SK-N-SH (cell line): Measurements from ENCODE around the gene TTC7B. TPM values are rescaled to one million over a fixed set of nuclear protein-coding genes. Genes with fewer than 3 reads are reported as not detected.

Source experiments
- CTCF ChIA-PET: fragments of 300-600, 350-600 bp; formaldehyde crosslinking; extraction: SDS; loops from one replicate; lab custom pipeline; 2021; lab: Yijun Ruan, JAX
- POLR2A ChIA-PET: fragments of 350-600 bp; sonication (Branson Sonifier 250); formaldehyde crosslinking; extraction: SDS; loops from one replicate; lab custom pipeline; 2020; ENCODE audit warnings: antibody characterized with exemption, inconsistent platforms; lab: Yijun Ruan, JAX
- DNase-seq: peaks from one replicate; pipeline ENCODE4 v3.0.0; 2012
- H2AFZ ChIP-seq: fragments of 200-600 bp; sonication (generic); 2 replicates; pipeline ENCODE4 v1.8.1; 2016; ENCODE audit warnings: antibody characterized with exemption, mild to moderate bottlenecking, low read depth
- H3F3A ChIP-seq: fragments of 200-600 bp; sonication (generic); replicated peaks from 2 replicates; pipeline ENCODE3; 2016; ENCODE audit warnings: antibody characterized with exemption, mild to moderate bottlenecking; ENCODE audit not compliant: insufficient read depth
- H3K27ac ChIP-seq, 2 experiments: fragments of 200-500 bp in 1 of 2; fragments of 200-600 bp in 1 of 2; sonication (Bioruptor generic) in 1 of 2; sonication (generic), shearing (Covaris generic) in 1 of 2; 2 replicates each; pipeline versions ENCODE4 v1.5.1 to v1.6.1; 2014 to 2016; ENCODE audit warnings: low read depth in 2 of 2, inconsistent platforms in 1 of 2, low read length in 1 of 2, mild to moderate bottlenecking in 1 of 2, mixed read lengths in 1 of 2
- H3K27me3 ChIP-seq: fragments of 200-600 bp; sonication (generic), shearing (Covaris generic); 2 replicates; pipeline ENCODE4 v1.6.1; 2016; ENCODE audit warnings: mixed run types; ENCODE audit not compliant: insufficient read depth
- H3K36me3 ChIP-seq, 2 experiments: fragments of 200-500 bp in 1 of 2; fragments of 200-600 bp in 1 of 2; sonication (Bioruptor generic) in 1 of 2; sonication (generic) in 1 of 2; replicated peaks in 1 of 2; 2 replicates each; pipeline versions ENCODE3 to v1.5.1; 2014 to 2016; ENCODE audit warnings: low read length in 1 of 2, mild to moderate bottlenecking in 1 of 2; ENCODE audit not compliant: insufficient read depth in 2 of 2, control insufficient read depth in 1 of 2
- H3K4me1 ChIP-seq, 2 experiments: fragments of 200-500 bp in 1 of 2; fragments of 200-600 bp in 1 of 2; sonication (Bioruptor generic) in 1 of 2; sonication (generic), shearing (Covaris generic) in 1 of 2; 2 replicates each; pipeline versions ENCODE4 v1.5.1 to v1.6.1; 2014 to 2016; ENCODE audit warnings: low read depth in 1 of 2, low read length in 1 of 2, mixed run types in 1 of 2; ENCODE audit not compliant: insufficient read depth in 2 of 2, control insufficient read depth in 1 of 2
- H3K4me2 ChIP-seq: fragments of 200-600 bp; sonication (generic), shearing (Covaris generic); 2 replicates; pipeline ENCODE4 v1.6.1; 2017; ENCODE audit warnings: mixed run types
- H3K4me3 ChIP-seq, 2 experiments: fragments of 200-500 bp in 1 of 2; fragments of 200-600 bp in 1 of 2; sonication (Bioruptor generic) in 1 of 2; sonication (generic), shearing (Covaris generic) in 1 of 2; 2 replicates each; pipeline versions ENCODE4 v1.5.1 to v1.8.1; 2014 to 2016; ENCODE audit warnings: low read depth in 2 of 2, inconsistent platforms in 1 of 2, low read length in 1 of 2, mild to moderate bottlenecking in 1 of 2, mixed read lengths in 1 of 2, moderate library complexity in 1 of 2
- H3K79me2 ChIP-seq: fragments of 200-600 bp; sonication (generic); 2 replicates; pipeline ENCODE4 v1.8.1; 2017; ENCODE audit warnings: mild to moderate bottlenecking; ENCODE audit not compliant: insufficient read depth
- H3K9ac ChIP-seq: fragments of 200-600 bp; sonication (generic); 2 replicates; pipeline ENCODE4 v1.6.1; 2017; ENCODE audit warnings: mixed run types
- H3K9me2 ChIP-seq: fragments of 200-600 bp; sonication (generic); 2 replicates; pipeline ENCODE4 v1.6.1; 2017; ENCODE audit warnings: mixed run types
- H3K9me3 ChIP-seq: fragments of 200-600 bp; sonication (generic); 2 replicates; pipeline ENCODE4 v1.6.1; 2017; ENCODE audit warnings: mixed run types, mild to moderate bottlenecking, moderate library complexity
- H4K20me1 ChIP-seq: fragments of 200-600 bp; sonication (generic); 2 replicates; pipeline ENCODE4 v1.6.1; 2017; ENCODE audit warnings: mild to moderate bottlenecking, mixed run types; ENCODE audit not compliant: insufficient read depth
- ELF1 ChIP-seq: IDR thresholded peaks from 2 replicates; pipeline ENCODE4 v1.4.0; 2012
- FOXM1 ChIP-seq: IDR thresholded peaks from 2 replicates; pipeline ENCODE4 v1.4.0; 2012; ENCODE audit warnings: low read depth, mild to moderate bottlenecking
- GATA2 ChIP-seq: sonication (generic); formaldehyde crosslinking; IDR thresholded peaks from 2 replicates; pipeline ENCODE4 v1.5.0; 2020; ENCODE audit warnings: mild to moderate bottlenecking, missing genetic modification reagents
- MXI1 ChIP-seq: IDR thresholded peaks from 2 replicates; pipeline ENCODE4 v1.6.1; 2012; ENCODE audit warnings: mild to moderate bottlenecking, low read depth, low read length, improper control_type of control experiment
- NFIC ChIP-seq: IDR thresholded peaks from 2 replicates; pipeline ENCODE4 v1.4.0; 2012; ENCODE audit warnings: borderline replicate concordance
- NRF1 ChIP-seq: IDR thresholded peaks from 2 replicates; pipeline ENCODE4 v1.6.1; 2012; ENCODE audit warnings: low read depth, mild to moderate bottlenecking, low read length
- POLR2AphosphoS5 ChIP-seq: IDR thresholded peaks from 2 replicates; pipeline ENCODE4 v1.6.1; 2012; ENCODE audit warnings: low read depth, low read length
- RCOR1 ChIP-seq: fragments of 150-350 bp; IDR thresholded peaks from 2 replicates; pipeline ENCODE4 v1.6.1; 2017; ENCODE audit warnings: antibody characterized with exemption, low read length
- RFX5 ChIP-seq: IDR thresholded peaks from 2 replicates; pipeline ENCODE4 v1.6.1; 2012; ENCODE audit warnings: mild to moderate bottlenecking, improper control_type of control experiment, low read length
- RXRA ChIP-seq: IDR thresholded peaks from 2 replicates; pipeline ENCODE4 v1.4.0; 2012; ENCODE audit warnings: low read depth, mild to moderate bottlenecking, borderline replicate concordance
- TAF1 ChIP-seq: IDR thresholded peaks from 2 replicates; pipeline ENCODE4 v1.6.1; 2012; ENCODE audit warnings: low read depth, mild to moderate bottlenecking, low read length, moderate library complexity, borderline replicate concordance
- WGBS: methylation state at CpG from one replicate; pipeline ENCODE4 v1.1.6; 2017; ENCODE audit warnings: low lambda C conversion rate; 5-methylcytosine and 5-hydroxymethylcytosine counted together
- polyA plus RNA-seq, 3 experiments: library from polyadenylated mRNA; depleted of rRNA; stranded (reverse); fragments of >200 nt; gene quantifications; 2 replicates each; pipeline ENCODE4 v1.2.3, GENCODE V29; 2012
- TF ChIP-seq, protein P1 (sequence below): fragments of 150-350 bp; IDR thresholded peaks from 2 replicates; pipeline ENCODE4 v1.6.1; 2016; ENCODE audit warnings: mild to moderate bottlenecking, low read depth, low read length

TTC7B gene
- polyA plus RNA-seq, 1 of the 3 experiments (the other 2 are of a cell fraction), result 43.1 TPM

DNA sequence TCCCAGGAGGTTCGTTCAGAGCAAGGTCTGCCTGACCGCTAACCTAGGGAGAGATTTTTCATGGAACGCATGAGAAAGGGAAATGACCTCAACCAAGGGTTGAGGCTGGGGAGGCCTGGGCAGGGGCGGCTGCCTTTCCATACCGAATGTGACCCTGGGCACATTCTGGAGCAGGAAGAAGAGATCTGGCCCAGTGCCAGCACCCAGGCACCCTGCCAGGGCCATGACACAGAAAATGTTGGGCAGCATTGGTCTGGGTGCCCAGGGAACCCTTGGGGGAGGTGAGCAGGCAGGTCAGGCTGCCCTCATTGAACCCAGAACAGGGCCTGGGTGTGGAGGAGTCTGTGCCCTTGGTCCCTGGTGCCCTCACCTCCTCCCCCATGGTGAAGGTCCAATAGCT lies 312.6 kb downstream of the TTC7B start:
- Histone ChIP-seq H3K27ac (peak overlapping the region in 1 of 2 experiments; percentile 64; a peak in 2 of 4 replicates), H3K4me3 (no peak overlapping the region), H3K79me2 (no peaks in the 10 kb centered on the region), H4K20me1 (no peaks in the 10 kb centered on the region), H3K4me1 (peaks cover 0 to 12% of the 10 kb centered on the region in 2 experiments; a peak in 1 of 4 replicates), H2AFZ (no peak overlapping the region), H3F3A (no peaks in the 10 kb centered on the region), H3K36me3 (no peaks in the 10 kb centered on the region), H3K9me2 (no peaks in the 10 kb centered on the region), H3K9ac (no peak overlapping the region), H3K9me3 (no peaks in the 10 kb centered on the region), H3K4me2 (no peak overlapping the region), H3K27me3 (no peaks in the 10 kb centered on the region)
- WGBS, result 31% methylated on average over 5 of the region's 5 CpGs
- TF ChIP-seq NFIC, result peak; percentile 28; the same call in 1 of the 2 replicates
- no peak for TF ChIP-seq GATA2
- ChIA-PET POLR2A (interaction anchor here (0.6 to 1.2 kb wide), 2 partner anchors 49 to 66 kb away, joined by 3 to 6 read pairs; no protein-coding TSS in a partner anchor), CTCF (interaction anchor here (2.0 kb wide), 1 partner anchor 104 kb away, joined by 5 read pairs; no protein-coding TSS in a partner anchor)
- peak; percentile 71 for DNase-seq

DNA sequence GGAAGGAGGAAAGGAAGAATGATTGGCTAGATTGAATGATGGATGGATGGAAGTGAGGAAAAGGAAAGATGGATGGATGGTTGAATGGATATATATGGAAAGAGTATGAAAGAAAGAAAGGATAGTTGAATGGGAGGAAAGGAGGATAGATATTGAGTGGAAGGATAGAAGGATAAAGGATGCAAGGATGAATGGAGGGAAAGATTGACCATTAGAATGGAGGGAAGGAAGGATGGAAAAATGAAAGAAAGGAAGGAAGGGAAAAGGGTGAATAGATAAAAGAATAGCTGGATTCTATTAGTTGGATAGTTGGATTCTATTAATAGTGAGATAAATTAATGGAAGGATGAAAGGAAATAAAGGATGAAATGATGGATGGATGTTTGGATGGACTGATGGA lies 313.5 kb downstream of the TTC7B start:
- H3K27me3 ChIP-seq, result no peaks in the 10 kb centered on the region
- CTCF ChIA-PET, result interaction anchor here (2.0 kb wide), 1 partner anchor 103 kb away, joined by 5 read pairs; no protein-coding TSS in a partner anchor
- H3K9ac ChIP-seq, result no peak overlapping the region
- no peak overlapping the region for H3K4me3 ChIP-seq
- H3K27ac ChIP-seq, result peak overlapping the region in 1 of 2 experiments; percentile 64; a peak in 1 of 4 replicates
- no peaks in the 10 kb centered on the region for H3K9me2 ChIP-seq
- peaks cover 0 to 12% of the 10 kb centered on the region in 2 experiments; a peak in 1 of 4 replicates for H3K4me1 ChIP-seq
- no peaks in the 10 kb centered on the region for H3K36me3 ChIP-seq
- H3K79me2 ChIP-seq, result no peaks in the 10 kb centered on the region
- POLR2A ChIA-PET, result interaction anchor here (0.6 to 1.2 kb wide), 2 partner anchors 49 to 65 kb away, joined by 3 to 6 read pairs; no protein-coding TSS in a partner anchor
- H3K4me2 ChIP-seq, result no peak overlapping the region
- no peaks in the 10 kb centered on the region for H4K20me1 ChIP-seq
- no peak overlapping the region for H2AFZ ChIP-seq
- TF ChIP-seq RFX5 (no peak), ELF1 (no peak), RXRA (no peak), RCOR1 (no peak), NRF1 (no peak), FOXM1 (no peak), POLR2AphosphoS5 (no peak), MXI1 (no peak), NFIC (no peak), GATA2 (no peak), TAF1 (no peak)
- TF ChIP-seq, protein P1, sequence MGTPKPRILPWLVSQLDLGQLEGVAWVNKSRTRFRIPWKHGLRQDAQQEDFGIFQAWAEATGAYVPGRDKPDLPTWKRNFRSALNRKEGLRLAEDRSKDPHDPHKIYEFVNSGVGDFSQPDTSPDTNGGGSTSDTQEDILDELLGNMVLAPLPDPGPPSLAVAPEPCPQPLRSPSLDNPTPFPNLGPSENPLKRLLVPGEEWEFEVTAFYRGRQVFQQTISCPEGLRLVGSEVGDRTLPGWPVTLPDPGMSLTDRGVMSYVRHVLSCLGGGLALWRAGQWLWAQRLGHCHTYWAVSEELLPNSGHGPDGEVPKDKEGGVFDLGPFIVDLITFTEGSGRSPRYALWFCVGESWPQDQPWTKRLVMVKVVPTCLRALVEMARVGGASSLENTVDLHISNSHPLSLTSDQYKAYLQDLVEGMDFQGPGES, result no peak
- H3F3A ChIP-seq, result no peaks in the 10 kb centered on the region
- H3K9me3 ChIP-seq, result no peaks in the 10 kb centered on the region
- no peak for DNase-seq
